ENCODE results near the gene CPA3.

DNA sequence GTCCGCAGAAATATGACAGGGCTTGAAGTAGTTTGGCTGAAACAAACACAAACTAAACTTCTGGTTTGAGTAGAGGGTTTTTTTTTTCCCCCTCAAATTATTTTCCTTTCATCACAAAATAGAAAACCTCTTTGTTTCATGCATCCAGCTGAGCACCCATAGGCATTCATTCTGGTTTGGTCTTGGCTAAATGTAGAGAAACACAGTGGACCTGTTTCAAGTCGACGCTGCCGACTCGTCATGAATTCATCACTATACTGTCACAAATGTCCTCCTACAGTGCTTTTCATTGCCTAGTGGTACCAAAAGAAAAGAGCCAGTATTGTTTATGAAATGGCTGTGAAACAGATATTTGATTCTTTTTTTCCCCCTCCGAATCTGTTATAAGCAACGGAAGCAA, 73.8 kb downstream of the CPA3 start:
- TF ChIP-seq POLR2A (IDR thresholded peaks at IDR 0.05) (no peak), EP300 (IDR thresholded peaks at IDR 0.05) (no peak)
- TF ChIP-seq, protein P1, sequence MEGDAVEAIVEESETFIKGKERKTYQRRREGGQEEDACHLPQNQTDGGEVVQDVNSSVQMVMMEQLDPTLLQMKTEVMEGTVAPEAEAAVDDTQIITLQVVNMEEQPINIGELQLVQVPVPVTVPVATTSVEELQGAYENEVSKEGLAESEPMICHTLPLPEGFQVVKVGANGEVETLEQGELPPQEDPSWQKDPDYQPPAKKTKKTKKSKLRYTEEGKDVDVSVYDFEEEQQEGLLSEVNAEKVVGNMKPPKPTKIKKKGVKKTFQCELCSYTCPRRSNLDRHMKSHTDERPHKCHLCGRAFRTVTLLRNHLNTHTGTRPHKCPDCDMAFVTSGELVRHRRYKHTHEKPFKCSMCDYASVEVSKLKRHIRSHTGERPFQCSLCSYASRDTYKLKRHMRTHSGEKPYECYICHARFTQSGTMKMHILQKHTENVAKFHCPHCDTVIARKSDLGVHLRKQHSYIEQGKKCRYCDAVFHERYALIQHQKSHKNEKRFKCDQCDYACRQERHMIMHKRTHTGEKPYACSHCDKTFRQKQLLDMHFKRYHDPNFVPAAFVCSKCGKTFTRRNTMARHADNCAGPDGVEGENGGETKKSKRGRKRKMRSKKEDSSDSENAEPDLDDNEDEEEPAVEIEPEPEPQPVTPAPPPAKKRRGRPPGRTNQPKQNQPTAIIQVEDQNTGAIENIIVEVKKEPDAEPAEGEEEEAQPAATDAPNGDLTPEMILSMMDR (IDR thresholded peaks at IDR 0.05): no peak

All from ovary (tissue), 3 donors.